ENCODE measurements around the gene GCLM.
"Not testable (repeated sequence)": the region's sequence is repeated elsewhere in the genome, so short reads cannot be mapped to it uniquely, and the experiment has no call there.

DNA sequence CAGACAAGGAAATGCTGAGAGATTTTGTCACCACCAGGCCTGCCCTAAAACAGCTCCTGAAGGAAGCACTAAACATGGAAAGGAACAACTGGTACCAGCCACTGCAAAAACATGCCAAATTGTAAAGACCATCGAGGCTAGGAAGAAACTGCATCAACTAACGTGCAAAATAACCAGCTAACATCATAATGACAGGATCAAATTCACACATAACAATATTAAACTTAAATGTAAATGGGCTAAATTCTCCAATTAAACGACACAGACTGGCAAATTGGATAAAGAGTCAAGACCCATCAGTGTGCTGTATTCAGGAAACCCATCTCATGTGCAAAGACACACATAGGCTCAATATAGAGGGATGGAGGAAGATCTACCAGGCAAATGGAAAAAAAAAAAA, 51.6 kb downstream of the GCLM start:
- TF ChIP-seq, protein P1, sequence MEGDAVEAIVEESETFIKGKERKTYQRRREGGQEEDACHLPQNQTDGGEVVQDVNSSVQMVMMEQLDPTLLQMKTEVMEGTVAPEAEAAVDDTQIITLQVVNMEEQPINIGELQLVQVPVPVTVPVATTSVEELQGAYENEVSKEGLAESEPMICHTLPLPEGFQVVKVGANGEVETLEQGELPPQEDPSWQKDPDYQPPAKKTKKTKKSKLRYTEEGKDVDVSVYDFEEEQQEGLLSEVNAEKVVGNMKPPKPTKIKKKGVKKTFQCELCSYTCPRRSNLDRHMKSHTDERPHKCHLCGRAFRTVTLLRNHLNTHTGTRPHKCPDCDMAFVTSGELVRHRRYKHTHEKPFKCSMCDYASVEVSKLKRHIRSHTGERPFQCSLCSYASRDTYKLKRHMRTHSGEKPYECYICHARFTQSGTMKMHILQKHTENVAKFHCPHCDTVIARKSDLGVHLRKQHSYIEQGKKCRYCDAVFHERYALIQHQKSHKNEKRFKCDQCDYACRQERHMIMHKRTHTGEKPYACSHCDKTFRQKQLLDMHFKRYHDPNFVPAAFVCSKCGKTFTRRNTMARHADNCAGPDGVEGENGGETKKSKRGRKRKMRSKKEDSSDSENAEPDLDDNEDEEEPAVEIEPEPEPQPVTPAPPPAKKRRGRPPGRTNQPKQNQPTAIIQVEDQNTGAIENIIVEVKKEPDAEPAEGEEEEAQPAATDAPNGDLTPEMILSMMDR (IDR thresholded peaks at IDR 0.05), result not testable (repeated sequence)
- not testable (repeated sequence) for TF ChIP-seq EZH2phosphoT487, EZH2 (IDR thresholded peaks at IDR 0.05)
